Upper lobe of right lung (tissue), 1 donor: ENCODE results near the gene OSBP. TPM values are rescaled to one million over a fixed set of nuclear protein-coding genes. Genes with fewer than 3 reads are reported as not detected.

Experiments used
- ATAC-seq: fragments of 200-7000 bp; cut with Tn5 transposase; one replicate; pipeline ENCODE4 v1.9.1; 2020; ENCODE audit warnings: mild to moderate bottlenecking, moderate library complexity
- DNase-seq: peaks from one replicate; pipeline ENCODE4 v3.0.0-alpha.2; 2020
- H3K27ac ChIP-seq: fragments of 200-600 bp; one replicate; pipeline ENCODE4 v1.8.0; 2022
- H3K27me3 ChIP-seq: fragments of 200-600 bp; one replicate; pipeline ENCODE4 v1.8.0; 2022; ENCODE audit warnings: mild to moderate bottlenecking
- H3K36me3 ChIP-seq: fragments of 200-600 bp; one replicate; pipeline ENCODE4 v1.8.0; 2022
- H3K4me1 ChIP-seq: fragments of 200-600 bp; one replicate; pipeline ENCODE4 v1.8.0; 2022
- H3K4me3 ChIP-seq: fragments of 200-600 bp; one replicate; pipeline ENCODE4 v1.8.0; 2022; ENCODE audit warnings: mild to moderate bottlenecking
- H3K9me3 ChIP-seq: fragments of 200-600 bp; one replicate; pipeline ENCODE4 v1.8.0; 2022
- CTCF ChIP-seq: fragments of 200-600 bp; IDR thresholded peaks from one replicate; pipeline ENCODE4 v1.8.0; 2022; ENCODE audit warnings: antibody characterized with exemption
- intact Hi-C: fragments of 100-400 bp; cut with DNase I; formaldehyde crosslinking; loops from one replicate; pipeline ENCODE4 v1.11.0; 2022
- total RNA-seq: library from RNA; stranded (reverse); fragmentation: NEBNext Ultra II Directional; extraction: Animal tissue kit (Norgen Biotek cat#: 25700); gene quantifications from one replicate; pipeline ENCODE4 v1.2.1, GENCODE V29; 2021
- donor health status: DM: no; HTN: yes; CAD: no; lungs with severe emphysema.

Gene OSBP
- total RNA-seq, 1 donor from 2014 or later, result 39.9 TPM

DNA sequence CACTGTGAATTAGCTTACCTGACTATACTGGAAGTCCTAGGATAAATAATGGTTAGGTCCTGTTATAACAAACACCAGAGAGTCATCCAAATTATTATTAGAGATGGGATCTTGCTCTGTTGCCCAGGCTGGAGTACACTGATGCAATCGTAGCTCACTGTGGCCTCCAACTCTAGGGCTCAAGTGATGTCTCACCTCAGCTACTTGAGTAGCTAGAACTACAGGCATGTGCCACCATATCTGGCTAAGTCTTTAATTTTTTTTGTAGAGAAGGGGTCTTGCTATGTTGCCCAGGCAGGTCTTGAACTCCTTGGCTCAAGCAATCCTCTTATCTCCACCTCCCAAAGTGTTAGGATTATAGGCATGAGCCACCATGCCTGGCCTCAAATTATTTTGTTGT lies 37.2 kb downstream of the OSBP start:
- no peaks in the 10 kb centered on the region for H3K4me1 ChIP-seq
- peaks cover 89% of the 10 kb centered on the region for H3K36me3 ChIP-seq
- DNase-seq (no peak), ATAC-seq (no peak)
- no peak overlapping the region for H3K27ac ChIP-seq
- no peaks in the 10 kb centered on the region for H3K9me3 ChIP-seq
- H3K4me3 ChIP-seq, result no peak overlapping the region
- intact Hi-C loops, result no loop called here
- H3K27me3 ChIP-seq, result no peaks in the 10 kb centered on the region
- TF ChIP-seq CTCF, result no peak

GRCh38 chr11:59575505-59575904 lies 40.1 kb downstream of the OSBP start:
- DNase-seq (no peak), ATAC-seq (no peak)
- H3K4me1 ChIP-seq, result no peaks in the 10 kb centered on the region
- H3K9me3 ChIP-seq, result no peaks in the 10 kb centered on the region
- intact Hi-C loops, result no loop called here
- no peak for TF ChIP-seq CTCF
- no peaks in the 10 kb centered on the region for H3K27me3 ChIP-seq
- H3K4me3 ChIP-seq, result no peak overlapping the region
- peaks cover 63% of the 10 kb centered on the region for H3K36me3 ChIP-seq
- H3K27ac ChIP-seq, result no peak overlapping the region

- intact Hi-C loops, result no loop called here
- H3K27me3 ChIP-seq, result no peaks in the 10 kb centered on the region
- DNase-seq, result no peak
- no peak overlapping the region for H3K4me3 ChIP-seq
- H3K27ac ChIP-seq, result no peak overlapping the region
- no peak for ATAC-seq
- no peak for TF ChIP-seq CTCF
- H3K36me3 ChIP-seq, result peaks cover 58% of the 10 kb centered on the region
- H3K4me1 ChIP-seq, result no peaks in the 10 kb centered on the region
- no peaks in the 10 kb centered on the region for H3K9me3 ChIP-seq
Observed at GRCh38 chr11:59574932-59575502, 40.6 kb downstream of the OSBP start.

- DNase-seq (no peak), ATAC-seq (no peak)
- intact Hi-C loops, result no loop called here
- Histone ChIP-seq H3K36me3 (peaks cover 53% of the 10 kb centered on the region), H3K27me3 (no peaks in the 10 kb centered on the region), H3K4me3 (no peak overlapping the region), H3K9me3 (no peaks in the 10 kb centered on the region), H3K27ac (no peak overlapping the region), H3K4me1 (no peaks in the 10 kb centered on the region)
- TF ChIP-seq CTCF, result no peak
Observed at GRCh38 chr11:59574467-59574866, 41.1 kb downstream of the OSBP start.

DNA sequence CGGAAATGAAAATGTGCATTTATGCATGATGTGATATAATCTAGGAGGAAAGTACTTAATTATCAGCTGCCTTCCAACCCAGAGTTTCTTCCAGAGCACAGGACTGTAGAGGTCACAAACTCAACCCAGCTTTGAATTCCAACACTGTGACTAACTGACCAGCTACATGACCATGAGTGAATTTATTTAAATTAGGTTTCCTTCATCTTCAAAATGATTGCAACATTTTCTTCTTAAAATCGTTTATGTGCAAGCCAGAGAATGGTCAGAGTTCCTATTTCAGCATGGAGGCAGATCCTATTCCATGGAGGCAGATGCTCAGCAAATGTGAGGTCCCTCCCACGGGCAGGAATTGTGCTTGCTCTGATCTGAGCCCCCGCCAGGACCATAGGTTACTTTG lies 42.4 kb downstream of the OSBP start:
- Histone ChIP-seq H3K36me3 (peaks cover 40% of the 10 kb centered on the region), H3K27me3 (no peaks in the 10 kb centered on the region), H3K9me3 (no peaks in the 10 kb centered on the region), H3K4me3 (no peak overlapping the region), H3K27ac (no peak overlapping the region), H3K4me1 (no peaks in the 10 kb centered on the region)
- ATAC-seq (no peak), DNase-seq (no peak)
- intact Hi-C loops, result no loop called here
- no peak for TF ChIP-seq CTCF

- DNase-seq (no peak), ATAC-seq (no peak)
- no peak overlapping the region for H3K27ac ChIP-seq
- H3K9me3 ChIP-seq, result no peaks in the 10 kb centered on the region
- TF ChIP-seq CTCF, result no peak
- no peaks in the 10 kb centered on the region for H3K27me3 ChIP-seq
- H3K4me3 ChIP-seq, result no peak overlapping the region
- H3K36me3 ChIP-seq, result peaks cover 29% of the 10 kb centered on the region
- intact Hi-C loops, result no loop called here
- no peaks in the 10 kb centered on the region for H3K4me1 ChIP-seq
Observed at GRCh38 chr11:59572091-59572490, 43.5 kb downstream of the OSBP start.
